ENCODE measurements around the gene VPS13D.

DNA sequence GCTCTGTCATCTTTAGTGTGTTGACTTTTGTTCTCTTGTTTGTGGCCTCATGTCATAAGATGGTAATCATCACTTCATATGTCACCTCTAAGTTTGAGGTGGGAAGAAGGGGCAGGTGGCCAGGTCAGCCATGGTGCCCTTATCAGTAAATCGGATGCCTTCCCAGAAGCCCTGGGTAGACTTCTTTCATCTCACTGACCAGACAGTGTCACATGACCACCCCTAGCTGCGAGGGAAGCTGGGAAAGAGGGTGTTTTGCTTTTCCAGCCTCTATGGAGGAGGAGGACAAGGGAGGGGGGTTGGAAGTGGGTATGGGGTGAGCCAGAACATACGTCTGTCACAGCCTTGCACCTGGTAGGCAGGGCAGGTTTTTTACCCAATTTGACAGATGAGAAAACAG lies 34.4 kb upstream of the VPS13D start:
- no peak for TF ChIP-seq EZH2 (IDR thresholded peaks at IDR 0.05; ENCODE audit: low read length, unreplicated experiment)
- TF ChIP-seq, protein P1, sequence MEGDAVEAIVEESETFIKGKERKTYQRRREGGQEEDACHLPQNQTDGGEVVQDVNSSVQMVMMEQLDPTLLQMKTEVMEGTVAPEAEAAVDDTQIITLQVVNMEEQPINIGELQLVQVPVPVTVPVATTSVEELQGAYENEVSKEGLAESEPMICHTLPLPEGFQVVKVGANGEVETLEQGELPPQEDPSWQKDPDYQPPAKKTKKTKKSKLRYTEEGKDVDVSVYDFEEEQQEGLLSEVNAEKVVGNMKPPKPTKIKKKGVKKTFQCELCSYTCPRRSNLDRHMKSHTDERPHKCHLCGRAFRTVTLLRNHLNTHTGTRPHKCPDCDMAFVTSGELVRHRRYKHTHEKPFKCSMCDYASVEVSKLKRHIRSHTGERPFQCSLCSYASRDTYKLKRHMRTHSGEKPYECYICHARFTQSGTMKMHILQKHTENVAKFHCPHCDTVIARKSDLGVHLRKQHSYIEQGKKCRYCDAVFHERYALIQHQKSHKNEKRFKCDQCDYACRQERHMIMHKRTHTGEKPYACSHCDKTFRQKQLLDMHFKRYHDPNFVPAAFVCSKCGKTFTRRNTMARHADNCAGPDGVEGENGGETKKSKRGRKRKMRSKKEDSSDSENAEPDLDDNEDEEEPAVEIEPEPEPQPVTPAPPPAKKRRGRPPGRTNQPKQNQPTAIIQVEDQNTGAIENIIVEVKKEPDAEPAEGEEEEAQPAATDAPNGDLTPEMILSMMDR (conservative IDR thresholded peaks at IDR 0.05; ENCODE audit: low read depth, low read length) = no peak

Measured in PC-3 (cell line).